ENCODE results near the gene ARID5A. TPM values are rescaled to one million over a fixed set of nuclear protein-coding genes. Genes with fewer than 3 reads are reported as not detected.

ARID5A gene
- total RNA-seq, 4 donors from 2014 or later, result 9.8 to 113 (median 18.1) TPM

- in situ Hi-C loops (cut with MboI; ENCODE audit: low pct_ligation_motif_present in 1 of 4, low pct_unique_long_range_greater_than_20kb in 1 of 4, low sequenced_read_pairs in 3 of 4) (no loop called here), intact Hi-C loops (cut with DNase I; ENCODE audit: low total_unique reads) (no loop called here)
- 87 to 89% methylated on average over 4 of the region's 4 CpGs for WGBS, 2 donors (ENCODE audit: low coverage in 1 of 2)
- no peaks in the 10 kb centered on the region for H3K9me3 ChIP-seq
- H3K4me3 ChIP-seq, result no peak overlapping the region
- DNase-seq, result no peak
- no peaks in the 10 kb centered on the region for H3K27me3 ChIP-seq
- H3K36me3 ChIP-seq, result no peaks in the 10 kb centered on the region
- H3K4me1 ChIP-seq, result no peaks in the 10 kb centered on the region
- no peak overlapping the region for H3K27ac ChIP-seq
- no peak for TF ChIP-seq EP300 (IDR thresholded peaks at IDR 0.05; ENCODE audit: low read depth)
- no peak for TF ChIP-seq POLR2A (IDR thresholded peaks at IDR 0.05)
- no peak for TF ChIP-seq POLR2AphosphoS5 (IDR thresholded peaks at IDR 0.05)
- TF ChIP-seq CTCF (IDR thresholded peaks at IDR 0.05), result no peak
Observed at GRCh38 chr2:96584017-96584416, 47.5 kb downstream of the ARID5A start.

- no peaks in the 10 kb centered on the region for H3K9me3 ChIP-seq
- in situ Hi-C loops (cut with MboI; ENCODE audit: low pct_ligation_motif_present in 1 of 4, low pct_unique_long_range_greater_than_20kb in 1 of 4, low sequenced_read_pairs in 3 of 4) (no loop called here), intact Hi-C loops (cut with DNase I; ENCODE audit: low total_unique reads) (no loop called here)
- no peaks in the 10 kb centered on the region for H3K36me3 ChIP-seq
- no peak for TF ChIP-seq EP300 (IDR thresholded peaks at IDR 0.05; ENCODE audit: low read depth)
- no peak for TF ChIP-seq POLR2AphosphoS5 (IDR thresholded peaks at IDR 0.05)
- no peak for TF ChIP-seq CTCF (IDR thresholded peaks at IDR 0.05)
- TF ChIP-seq POLR2A (IDR thresholded peaks at IDR 0.05), result no peak
- H3K27me3 ChIP-seq, result no peaks in the 10 kb centered on the region
- 87% methylated on average over 1 of the region's 1 CpG; no CpG with 5 or more reads in 1 of the 2 donors for WGBS, 2 donors (ENCODE audit: low coverage in 1 of 2)
- H3K4me1 ChIP-seq, result no peaks in the 10 kb centered on the region
- no peak overlapping the region for H3K27ac ChIP-seq
- DNase-seq, result no peak
- H3K4me3 ChIP-seq, result no peak overlapping the region
Observed at GRCh38 chr2:96587843-96588242, 51.3 kb downstream of the ARID5A start.

GRCh38 chr2:96591054-96591453 lies 54.5 kb downstream of the ARID5A start:
- H3K4me1 ChIP-seq, result no peaks in the 10 kb centered on the region
- H3K27me3 ChIP-seq, result no peaks in the 10 kb centered on the region
- H3K27ac ChIP-seq, result peak overlapping the region in 1 of 4 donors; percentile 17
- intact Hi-C loops (cut with DNase I; ENCODE audit: low total_unique reads) (no loop called here), in situ Hi-C loops (cut with MboI; ENCODE audit: low pct_ligation_motif_present in 1 of 4, low pct_unique_long_range_greater_than_20kb in 1 of 4, low sequenced_read_pairs in 3 of 4) (no loop called here)
- no peaks in the 10 kb centered on the region for H3K9me3 ChIP-seq
- no peak overlapping the region for H3K4me3 ChIP-seq
- no peak for DNase-seq
- WGBS, 2 donors (ENCODE audit: low coverage in 1 of 2), result 64 to 71% methylated on average over 2 of the region's 2 CpGs
- TF ChIP-seq CTCF (IDR thresholded peaks at IDR 0.05) (no peak), POLR2AphosphoS5 (IDR thresholded peaks at IDR 0.05) (no peak), EP300 (IDR thresholded peaks at IDR 0.05; ENCODE audit: low read depth) (no peak), POLR2A (IDR thresholded peaks at IDR 0.05) (no peak)
- peaks cover 0 to 30% (median 13%) of the 10 kb centered on the region in 4 donors for H3K36me3 ChIP-seq

- intact Hi-C loops (cut with DNase I; ENCODE audit: low total_unique reads), result no loop called here
- H3K9me3 ChIP-seq, result no peaks in the 10 kb centered on the region
- 90 to 95% methylated on average over 2 to 3 of the region's 3 CpGs for WGBS, 2 donors (ENCODE audit: low coverage in 1 of 2)
Observed at GRCh38 chr2:96591494-96591893, 54.9 kb downstream of the ARID5A start.

GRCh38 chr2:96594282-96594681 lies 57.7 kb downstream of the ARID5A start:
- Histone ChIP-seq H3K9me3 (no peaks in the 10 kb centered on the region), H3K4me3 (no peak overlapping the region), H3K27ac (peak overlapping the region in 1 of 4 donors; percentile 3), H3K36me3 (peaks cover 0 to 60% (median 21%) of the 10 kb centered on the region in 4 donors), H3K4me1 (no peaks in the 10 kb centered on the region), H3K27me3 (no peaks in the 10 kb centered on the region)
- 77 to 83% methylated on average over 2 to 3 of the region's 3 CpGs for WGBS, 2 donors (ENCODE audit: low coverage in 1 of 2)
- no peak for TF ChIP-seq EP300 (IDR thresholded peaks at IDR 0.05; ENCODE audit: low read depth)
- TF ChIP-seq CTCF (IDR thresholded peaks at IDR 0.05), result no peak
- no peak for TF ChIP-seq POLR2AphosphoS5 (IDR thresholded peaks at IDR 0.05)
- no peak for TF ChIP-seq POLR2A (IDR thresholded peaks at IDR 0.05)
- no peak for DNase-seq
- in situ Hi-C loops (cut with MboI; ENCODE audit: low pct_ligation_motif_present in 1 of 4, low pct_unique_long_range_greater_than_20kb in 1 of 4, low sequenced_read_pairs in 3 of 4), result no loop called here
- intact Hi-C loops (cut with DNase I; ENCODE audit: low total_unique reads), result no loop called here

More at GRCh38 chr2:96591494-96591893, 54.9 kb downstream of the ARID5A start:
- Histone ChIP-seq H3K4me1 (no peaks in the 10 kb centered on the region), H3K4me3 (no peak overlapping the region), H3K27me3 (no peaks in the 10 kb centered on the region), H3K27ac (no peak overlapping the region), H3K36me3 (peaks cover 0 to 35% (median 14%) of the 10 kb centered on the region in 4 donors)
- no peak for DNase-seq
- no peak for TF ChIP-seq EP300 (IDR thresholded peaks at IDR 0.05; ENCODE audit: low read depth)
- no peak for TF ChIP-seq POLR2A (IDR thresholded peaks at IDR 0.05)
- in situ Hi-C loops (cut with MboI; ENCODE audit: low pct_ligation_motif_present in 1 of 4, low pct_unique_long_range_greater_than_20kb in 1 of 4, low sequenced_read_pairs in 3 of 4), result no loop called here
